Measurements from ENCODE around the gene PTPDC1. TPM values are rescaled to one million over a fixed set of nuclear protein-coding genes. Genes with fewer than 3 reads are reported as not detected.
"Not testable (repeated sequence)": the region's sequence is repeated elsewhere in the genome, so short reads cannot be mapped to it uniquely, and the experiment has no call there.

Gene PTPDC1
- total RNA-seq, 1 donor from 2014 or later = 11.0 TPM

DNA sequence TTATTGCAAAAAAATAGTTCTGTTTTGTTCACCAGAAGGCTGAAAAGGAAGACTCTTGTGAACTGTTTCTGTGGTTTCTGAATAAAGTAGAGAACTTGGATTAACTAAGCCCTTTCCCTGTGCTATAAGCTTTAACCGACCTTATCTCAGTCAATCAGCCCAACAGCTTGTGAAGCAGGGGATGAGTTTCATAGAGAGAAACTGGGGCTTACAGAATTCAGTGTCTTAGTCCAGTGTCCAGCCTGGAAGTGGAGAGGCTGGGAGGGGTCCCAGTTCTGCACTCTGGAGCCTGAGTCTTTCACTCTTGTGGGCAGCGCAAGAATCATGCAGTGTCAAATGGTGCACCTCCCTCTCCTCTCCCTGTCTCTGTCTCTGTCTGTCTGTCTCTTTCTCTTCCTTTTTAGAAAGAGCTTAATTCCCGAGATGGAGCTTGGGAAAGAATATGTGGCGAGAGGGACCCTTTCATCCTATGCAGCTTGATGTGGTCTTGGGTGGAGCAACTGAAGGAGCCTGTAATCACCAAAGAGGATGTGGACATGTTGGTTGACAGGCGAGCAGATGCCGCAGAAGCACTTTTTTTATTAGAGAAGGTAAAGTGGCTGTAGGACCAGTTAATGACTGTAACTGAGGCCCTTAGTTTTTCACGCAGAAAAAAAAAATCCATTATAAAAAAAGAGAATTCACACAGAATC lies 17.0 kb downstream of the PTPDC1 start:
- Histone ChIP-seq H3K27me3 (ENCODE audit: low read depth) (no peaks in the 10 kb centered on the region), H3K4me3 (no peak overlapping the region), H3K36me3 (peaks cover 14% of the 10 kb centered on the region), H3K27ac (no peak overlapping the region), H3K4me1 (no peaks in the 10 kb centered on the region), H3K9me3 (no peaks in the 10 kb centered on the region)
- ATAC-seq = no peak
- intact Hi-C loops (cut with DNase I) = no loop called here
- no peak for DNase-seq
- TF ChIP-seq, protein P1, sequence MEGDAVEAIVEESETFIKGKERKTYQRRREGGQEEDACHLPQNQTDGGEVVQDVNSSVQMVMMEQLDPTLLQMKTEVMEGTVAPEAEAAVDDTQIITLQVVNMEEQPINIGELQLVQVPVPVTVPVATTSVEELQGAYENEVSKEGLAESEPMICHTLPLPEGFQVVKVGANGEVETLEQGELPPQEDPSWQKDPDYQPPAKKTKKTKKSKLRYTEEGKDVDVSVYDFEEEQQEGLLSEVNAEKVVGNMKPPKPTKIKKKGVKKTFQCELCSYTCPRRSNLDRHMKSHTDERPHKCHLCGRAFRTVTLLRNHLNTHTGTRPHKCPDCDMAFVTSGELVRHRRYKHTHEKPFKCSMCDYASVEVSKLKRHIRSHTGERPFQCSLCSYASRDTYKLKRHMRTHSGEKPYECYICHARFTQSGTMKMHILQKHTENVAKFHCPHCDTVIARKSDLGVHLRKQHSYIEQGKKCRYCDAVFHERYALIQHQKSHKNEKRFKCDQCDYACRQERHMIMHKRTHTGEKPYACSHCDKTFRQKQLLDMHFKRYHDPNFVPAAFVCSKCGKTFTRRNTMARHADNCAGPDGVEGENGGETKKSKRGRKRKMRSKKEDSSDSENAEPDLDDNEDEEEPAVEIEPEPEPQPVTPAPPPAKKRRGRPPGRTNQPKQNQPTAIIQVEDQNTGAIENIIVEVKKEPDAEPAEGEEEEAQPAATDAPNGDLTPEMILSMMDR (IDR thresholded peaks at IDR 0.05) = no peak

DNA sequence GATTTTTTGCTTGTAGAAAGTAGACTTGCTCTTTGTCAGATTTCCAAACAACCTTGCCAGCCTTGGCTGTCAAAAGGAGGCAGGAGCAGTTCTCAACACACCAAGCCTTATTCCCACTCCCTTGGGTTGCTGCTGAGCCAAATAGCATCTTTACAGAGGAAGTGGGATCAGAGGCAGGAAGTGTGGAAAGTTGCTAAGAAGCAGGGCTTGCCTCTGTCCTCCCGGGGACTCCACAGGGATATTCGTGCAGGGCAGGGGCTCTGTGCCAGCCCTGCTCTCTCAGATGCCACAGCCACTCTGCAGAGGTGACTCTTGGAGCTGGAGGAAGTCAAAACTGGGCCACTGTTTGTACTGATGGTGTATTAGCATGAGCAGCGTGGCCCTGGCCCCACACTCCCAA lies 24.3 kb downstream of the PTPDC1 start:
- Histone ChIP-seq H3K4me1 (peaks cover 5% of the 10 kb centered on the region), H3K27ac (no peak overlapping the region), H3K9me3 (no peaks in the 10 kb centered on the region), H3K36me3 (no peaks in the 10 kb centered on the region), H3K27me3 (ENCODE audit: low read depth) (no peaks in the 10 kb centered on the region), H3K4me3 (no peak overlapping the region)
- DNase-seq (no peak), ATAC-seq (peak; percentile 37 to 41)
- intact Hi-C loops (cut with DNase I) = no loop called here
- TF ChIP-seq, protein P1 (IDR thresholded peaks at IDR 0.05) = no peak

DNA sequence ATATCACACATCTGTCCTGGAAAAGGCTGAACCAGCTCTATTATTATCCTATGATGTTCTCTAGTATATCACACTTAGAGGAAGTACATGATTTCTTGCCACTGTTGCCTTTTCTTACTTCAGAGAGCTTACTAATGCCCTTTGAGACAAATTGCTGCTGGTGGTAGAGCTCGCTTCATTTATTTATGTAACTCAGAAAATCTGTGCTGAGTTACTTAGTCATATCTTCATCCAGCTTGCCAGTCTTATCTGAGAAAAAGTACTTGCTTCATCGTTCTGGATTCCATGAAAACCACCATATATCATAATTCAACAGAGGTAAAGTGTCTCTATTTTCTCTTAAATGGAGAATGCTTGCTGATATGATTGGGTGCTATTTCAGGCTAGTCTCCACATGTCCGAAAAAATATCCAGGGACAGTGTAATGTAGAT lies 26.6 kb downstream of the PTPDC1 start:
- TF ChIP-seq, protein P1 (IDR thresholded peaks at IDR 0.05) = no peak
- ATAC-seq (peak in 1 of 2 donors; percentile 65), DNase-seq (no peak)
- Histone ChIP-seq H3K4me1 (peaks cover 5% of the 10 kb centered on the region), H3K4me3 (no peak overlapping the region), H3K9me3 (no peaks in the 10 kb centered on the region), H3K27ac (no peak overlapping the region), H3K36me3 (no peaks in the 10 kb centered on the region), H3K27me3 (ENCODE audit: low read depth) (no peaks in the 10 kb centered on the region)
- intact Hi-C loops (cut with DNase I) = no loop called here

DNA sequence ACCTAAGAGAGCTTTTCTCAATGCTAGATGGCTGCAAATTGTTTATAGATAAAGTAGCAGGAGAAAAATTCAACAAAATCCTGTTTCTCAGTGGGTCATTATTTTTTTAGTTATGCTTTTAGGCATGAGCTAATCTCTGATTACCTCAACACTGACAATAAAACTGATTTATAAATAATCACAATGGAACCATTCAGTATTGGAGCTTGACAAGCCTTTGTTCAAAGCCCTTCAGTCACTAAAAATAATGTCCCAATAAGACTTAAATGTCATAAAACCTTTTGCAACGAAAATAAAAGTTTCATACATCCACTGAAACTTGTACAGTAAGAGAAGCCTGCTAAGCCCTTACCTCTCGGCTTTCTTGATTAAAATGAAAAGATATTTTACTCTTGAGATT lies 27.2 kb downstream of the PTPDC1 start:
- Histone ChIP-seq H3K27ac (no peak overlapping the region), H3K4me1 (peaks cover 5% of the 10 kb centered on the region), H3K4me3 (no peak overlapping the region), H3K9me3 (no peaks in the 10 kb centered on the region), H3K27me3 (ENCODE audit: low read depth) (no peaks in the 10 kb centered on the region), H3K36me3 (no peaks in the 10 kb centered on the region)
- intact Hi-C loops (cut with DNase I) = no loop called here
- TF ChIP-seq, protein P1 (IDR thresholded peaks at IDR 0.05) = no peak
- no peak for DNase-seq
- no peak for ATAC-seq

DNA sequence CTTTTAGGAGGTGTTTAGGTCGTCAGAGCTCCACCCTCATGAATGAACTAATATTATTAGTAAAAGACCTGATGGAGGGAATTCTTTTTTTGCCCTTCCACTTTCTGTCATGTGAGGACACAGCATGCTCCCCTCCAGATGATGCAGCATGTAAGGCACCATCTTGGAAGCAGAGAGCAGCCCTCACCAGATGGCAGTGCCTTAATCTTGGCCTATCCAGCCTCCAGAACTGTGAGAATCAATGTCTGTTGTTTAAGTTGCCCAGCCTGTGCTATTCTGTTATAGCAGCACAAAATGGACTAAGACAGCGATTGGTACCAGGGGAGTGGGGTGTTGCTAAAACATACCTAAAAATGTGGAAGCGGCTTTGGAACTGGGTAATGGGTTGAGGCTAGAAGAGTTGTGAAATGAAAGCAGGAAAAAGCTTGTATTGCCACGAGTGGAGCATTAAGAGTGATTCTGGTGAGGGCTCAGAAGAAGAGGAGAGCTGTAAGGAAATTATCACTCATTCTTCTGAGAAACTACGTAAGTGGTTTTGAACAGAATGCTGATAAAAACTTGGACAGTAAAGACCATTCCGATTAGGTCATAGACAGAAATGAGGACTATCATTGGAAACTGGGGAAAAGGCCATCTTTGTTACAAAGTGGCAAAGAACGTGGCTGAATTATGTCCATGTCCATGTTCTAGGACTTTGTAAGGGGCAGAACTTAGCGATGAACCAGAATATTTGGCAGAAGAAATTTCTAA lies 28.6 kb downstream of the PTPDC1 start:
- Histone ChIP-seq H3K27ac (no peak overlapping the region), H3K4me1 (peaks cover 5% of the 10 kb centered on the region), H3K9me3 (no peaks in the 10 kb centered on the region), H3K4me3 (no peak overlapping the region), H3K36me3 (no peaks in the 10 kb centered on the region), H3K27me3 (ENCODE audit: low read depth) (no peaks in the 10 kb centered on the region)
- no peak for DNase-seq
- intact Hi-C loops (cut with DNase I) = no loop called here
- peak; percentile 39 to 52 for ATAC-seq
- TF ChIP-seq, protein P1 (IDR thresholded peaks at IDR 0.05) = no peak

DNA sequence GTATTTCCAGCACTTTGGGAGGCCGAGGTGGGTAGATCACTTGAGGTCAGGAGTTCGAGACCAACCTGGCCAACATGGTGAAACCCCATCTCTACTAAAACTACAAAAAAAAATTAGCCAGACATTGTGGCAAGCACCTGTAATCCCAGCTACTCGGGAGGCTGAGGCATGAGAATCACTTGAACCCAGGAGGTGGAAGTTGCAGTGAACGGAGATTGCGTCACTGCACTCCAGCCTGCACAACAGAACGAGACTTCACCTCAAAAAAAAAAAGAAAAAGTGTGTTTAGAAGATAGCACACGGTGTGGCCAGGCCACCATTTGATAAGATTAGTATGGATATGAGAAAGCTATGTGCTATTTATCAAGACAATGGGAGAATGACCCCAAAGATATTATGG lies 35.8 kb downstream of the PTPDC1 start:
- H3K9me3 ChIP-seq; H3K27me3 ChIP-seq (ENCODE audit: low read depth); H3K4me3 ChIP-seq; H3K27ac ChIP-seq; ATAC-seq; H3K36me3 ChIP-seq; intact Hi-C loops (cut with DNase I); H3K4me1 ChIP-seq; DNase-seq: not testable (repeated sequence)

Measured in lower lobe of right lung (tissue), 2 donors.